HFF-Myc (cell line): ENCODE data around the gene C6orf15.

Experiments used
- DNase-seq: peaks from one replicate; pipeline ENCODE4 v3.0.0-alpha.2; 2011; ENCODE audit warnings: low read depth; ENCODE audit errors: extremely low read depth
- H3K4me3 ChIP-seq: replicated peaks from 2 replicates; pipeline ENCODE4 v1.5.1; 2011; ENCODE audit warnings: low read depth, mild to moderate bottlenecking, control low read depth, low read length
- CTCF ChIP-seq: IDR thresholded peaks from 2 replicates; pipeline ENCODE4 v1.5.1; 2012; ENCODE audit warnings: mild to moderate bottlenecking, low read depth, low read length, control low read depth; ENCODE audit errors: missing control alignments

The C6orf15 gene

GRCh38 chr6:31144296-31144969 is 32.1 kb upstream of the C6orf15 start:
- TF ChIP-seq CTCF = no peak
- DNase-seq = no peak
- no peak overlapping the region for H3K4me3 ChIP-seq

DNA sequence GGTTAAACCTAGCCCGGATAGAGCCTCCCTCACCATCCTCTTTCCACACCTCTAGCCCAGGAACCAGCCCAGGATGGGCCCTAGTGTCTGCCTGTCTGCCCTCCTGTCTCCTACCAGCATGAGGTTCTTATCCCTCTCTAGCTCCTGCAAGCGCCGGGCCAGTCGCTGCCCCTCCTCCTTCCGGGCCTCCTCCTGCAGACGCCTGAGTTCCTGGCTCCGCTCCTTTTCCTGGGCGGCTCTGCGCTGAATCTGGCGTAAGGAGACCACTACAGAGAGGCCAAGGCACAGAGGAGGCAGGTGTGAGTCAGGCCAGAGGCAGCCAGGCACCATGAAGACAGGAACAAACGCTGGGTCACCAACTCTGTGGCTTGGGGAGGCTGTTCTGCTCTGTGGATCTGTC is 30.8 kb upstream of the C6orf15 start:
- no peak overlapping the region for H3K4me3 ChIP-seq
- no peak for DNase-seq
- TF ChIP-seq CTCF = no peak

GRCh38 chr6:31142361-31142761 is 30.0 kb upstream of the C6orf15 start:
- no peak for DNase-seq
- no peak for TF ChIP-seq CTCF
- H3K4me3 ChIP-seq = no peak overlapping the region

GRCh38 chr6:31140643-31141042 is 28.3 kb upstream of the C6orf15 start:
- H3K4me3 ChIP-seq = no peak overlapping the region
- no peak for DNase-seq
- TF ChIP-seq CTCF = no peak

DNA sequence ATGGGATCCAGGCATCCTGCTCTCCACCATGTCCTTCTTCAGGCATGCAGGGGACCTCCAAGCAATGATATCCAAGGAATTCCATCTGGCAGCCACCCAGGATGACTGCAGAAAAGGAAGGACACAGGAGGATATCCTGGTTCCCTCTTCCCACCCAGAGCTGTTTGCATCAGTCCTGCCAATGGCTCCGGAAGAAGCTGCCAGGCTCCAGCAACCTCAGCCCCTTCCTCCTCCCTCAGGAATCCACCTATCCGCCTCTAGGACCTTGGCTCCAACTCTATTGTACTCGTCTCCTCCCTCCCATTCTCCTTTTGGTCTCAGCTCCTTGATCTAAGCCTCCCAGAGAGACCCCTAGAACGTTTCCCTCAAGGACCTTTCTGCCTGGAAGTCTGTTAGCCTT is 27.2 kb upstream of the C6orf15 start:
- no peak for TF ChIP-seq CTCF
- H3K4me3 ChIP-seq = no peak overlapping the region
- DNase-seq = no peak

- TF ChIP-seq CTCF = no peak
- no peak for DNase-seq
- H3K4me3 ChIP-seq = no peak within 1 kb of the TSS
These were observed 26.6 kb upstream of the C6orf15 start, which contains the start of gene PSORS1C2 for GRCh38 chr6:31138982-31139381. Gene PSORS1C2 (minus strand): TSS chr6:31139066. CDS start chr6:31139026, 40 bp downstream.

DNA sequence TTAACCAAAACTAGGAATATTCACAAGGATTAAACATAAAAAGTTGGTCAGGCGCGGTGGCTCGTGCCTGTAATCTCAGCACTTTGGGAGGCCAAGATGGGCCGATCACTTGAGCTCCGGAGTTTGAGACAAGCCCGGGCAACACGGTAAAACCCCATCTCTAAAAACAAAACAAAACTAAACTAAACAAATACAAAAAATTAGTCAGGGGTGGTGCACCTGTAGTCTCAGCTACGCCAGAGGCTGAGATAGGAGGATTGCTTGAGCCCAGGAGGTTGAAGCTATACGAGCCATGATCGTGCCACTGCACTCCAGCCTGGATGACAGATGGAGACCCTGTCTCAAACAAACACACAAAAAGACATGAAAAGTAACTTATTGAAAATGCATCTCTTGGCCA is 23.3 kb upstream of the C6orf15 start:
- no peak for TF ChIP-seq CTCF
- H3K4me3 ChIP-seq = no peak overlapping the region
- no peak for DNase-seq
